K562 (cell line): ENCODE results near the gene TMIGD3. TPM values are rescaled to one million over a fixed set of nuclear protein-coding genes. Genes with fewer than 3 reads are reported as not detected.

ENCODE experiments used
- ATAC-seq: fragments of 200-7000 bp; cut with Tn5 transposase; 3 replicates; pipeline ENCODE4 v1.9.1; 2020; ENCODE audit warnings: moderate library complexity
- BruUV-seq: library from RNA; stranded (reverse); fragments of 400-500 nt; replicated peaks from 2 replicates; lab custom pipeline; 2021; lab: Mats Ljungman, UMichigan
- CTCF ChIA-PET: fragments of 300-600 bp; formaldehyde crosslinking; extraction: SDS; loops from one replicate; lab custom pipeline; 2021; ENCODE audit warnings: low intra/inter-chr PET ratio; lab: Yijun Ruan, JAX
- POLR2A ChIA-PET: fragments of 300-600, 350-650 bp; sonication (Branson Sonifier 250); formaldehyde crosslinking; extraction: SDS; loops from one replicate; lab custom pipeline; 2021; ENCODE audit warnings: antibody characterized with exemption, inconsistent platforms; lab: Yijun Ruan, JAX
- DNase-seq, 4 experiments: peaks; one replicate each; pipeline versions ENCODE4 v3.0.0 to v3.0.0-alpha.2; 2011 to 2018; ENCODE audit warnings: low spot score in 3 of 4, mixed read lengths in 3 of 4; ENCODE audit errors: extremely low read depth in 1 of 4
- FAIRE-seq: peaks from 2 replicates; lab custom pipeline; 2011; peaks lifted over from hg19 to GRCh38; lab: Jason Lieb, UNC
- H2AFZ ChIP-seq: 2 replicates; pipeline ENCODE4 v1.6.0; 2011; ENCODE audit warnings: low read depth, low read length, control low read depth, inconsistent platforms
- H3K27ac ChIP-seq: fragments of 200-600 bp; 3 replicates; pipeline ENCODE4 v1.8.0; 2011; ENCODE audit warnings: low read depth, mild to moderate bottlenecking, control low read depth, inconsistent platforms, low read length, moderate library complexity, mixed read lengths; ENCODE audit errors: extremely low read depth
- H3K27me3 ChIP-seq, 2 experiments: fragments of 300-600 bp in 1 of 2; 2 replicates in 1 of 2; 3 replicates in 1 of 2; pipeline versions ENCODE4 v1.6.0 to v1.8.0; 2011; ENCODE audit warnings: inconsistent platforms in 2 of 2, low read length in 2 of 2, mild to moderate bottlenecking in 1 of 2, mixed read lengths in 1 of 2, moderate library complexity in 1 of 2; ENCODE audit not compliant: control insufficient read depth in 2 of 2, insufficient read depth in 2 of 2
- H3K36me3 ChIP-seq: fragments of 300-600 bp; 3 replicates; pipeline ENCODE4 v1.8.0; 2011; ENCODE audit warnings: mild to moderate bottlenecking, low read length, inconsistent platforms; ENCODE audit not compliant: control insufficient read depth, insufficient read depth
- H3K4me1 ChIP-seq, 2 experiments: fragments of 200-600 bp in 1 of 2; replicated peaks in 1 of 2; 2 replicates in 1 of 2; 3 replicates in 1 of 2; pipeline versions ENCODE4 v1.5.1 to v1.8.0; 2011; ENCODE audit warnings: inconsistent platforms in 2 of 2, low read length in 2 of 2, mild to moderate bottlenecking in 1 of 2, mixed read lengths in 1 of 2, moderate library complexity in 1 of 2; ENCODE audit not compliant: control insufficient read depth in 2 of 2, insufficient read depth in 2 of 2
- H3K4me2 ChIP-seq: 2 replicates; pipeline ENCODE4 v1.6.1; 2011; ENCODE audit warnings: low read length, control low read depth, inconsistent platforms, mixed read lengths; ENCODE audit not compliant: insufficient read depth
- H3K4me3 ChIP-seq: fragments of 200-600 bp; sonication (generic), shearing (Covaris generic); 2 replicates; pipeline ENCODE4 v1.5.1; 2016; ENCODE audit warnings: control low read depth, inconsistent platforms
- H3K79me2 ChIP-seq: fragments of 200-600 bp; 3 replicates; pipeline ENCODE4 v1.8.0; 2011; ENCODE audit warnings: low read length, inconsistent platforms; ENCODE audit not compliant: control insufficient read depth, insufficient read depth
- H3K9ac ChIP-seq, 2 experiments: 2 replicates each; pipeline versions ENCODE4 v1.6.0 to v1.6.1; 2011; ENCODE audit warnings: low read depth in 2 of 2, low read length in 2 of 2, control low read depth in 1 of 2, inconsistent platforms in 1 of 2, mild to moderate bottlenecking in 1 of 2, mixed read lengths in 1 of 2; ENCODE audit not compliant: insufficient read depth in 1 of 2
- H3K9me1 ChIP-seq: one replicate; pipeline ENCODE4 v1.6.0; 2011; ENCODE audit warnings: inconsistent platforms, mild to moderate bottlenecking, low read length, moderate library complexity; ENCODE audit not compliant: control insufficient read depth, insufficient read depth
- H3K9me3 ChIP-seq: replicated peaks from 2 replicates; pipeline ENCODE4 v1.5.1; 2011; ENCODE audit warnings: low read depth, low read length, inconsistent platforms; ENCODE audit not compliant: control insufficient read depth, insufficient read depth
- H4K20me1 ChIP-seq: replicated peaks from 2 replicates; pipeline ENCODE4 v1.6.1; 2011; ENCODE audit warnings: low read length, inconsistent platforms, mixed read lengths; ENCODE audit not compliant: control insufficient read depth, insufficient read depth
- ATF2 ChIP-seq: sonication (generic); formaldehyde crosslinking; IDR thresholded peaks from 2 replicates; pipeline ENCODE4 v1.8.1; 2022; ENCODE audit warnings: missing genetic modification reagents
- ATF7 ChIP-seq: fragments of 450-650 bp; IDR thresholded peaks from 2 replicates; pipeline ENCODE4 v1.7.1; 2014; ENCODE audit warnings: mild to moderate bottlenecking, moderate library complexity
- CBFA2T3 ChIP-seq: fragments of 450-650 bp; IDR thresholded peaks from 2 replicates; pipeline ENCODE4 v1.6.1; 2017
- CTBP1 ChIP-seq: fragments of 450-650 bp; IDR thresholded peaks from 2 replicates; pipeline ENCODE4 v1.6.1; 2016; ENCODE audit warnings: borderline replicate concordance
- EP400 ChIP-seq: fragments of 450-650 bp; IDR thresholded peaks from 2 replicates; pipeline ENCODE4 v1.6.1; 2017; ENCODE audit warnings: antibody characterized with exemption, mild to moderate bottlenecking, moderate library complexity
- GATA2 ChIP-seq: sonication (generic); formaldehyde crosslinking; IDR thresholded peaks from 2 replicates; pipeline ENCODE4 v1.4.0; 2020; ENCODE audit warnings: mild to moderate bottlenecking, missing genetic modification reagents
- PHF21A ChIP-seq: fragments of 450-650 bp; IDR thresholded peaks from 2 replicates; pipeline ENCODE4 v1.6.1; 2017; ENCODE audit warnings: low read depth, borderline replicate concordance
- POU5F1 ChIP-seq: fragments of 150-350 bp; IDR thresholded peaks from 2 replicates; pipeline ENCODE4 v1.6.1; 2014; ENCODE audit warnings: borderline replicate concordance, low read length, low read depth, mild to moderate bottlenecking; ENCODE audit not compliant: partially characterized antibody
- SOX6 ChIP-seq: fragments of 450-650 bp; IDR thresholded peaks from 2 replicates; pipeline ENCODE4 v1.6.1; 2014; ENCODE audit warnings: mild to moderate bottlenecking
- ZBTB40 ChIP-seq, 2 experiments: fragments of 450-650 bp in 1 of 2; sonication (generic) in 1 of 2; formaldehyde crosslinking in 1 of 2; IDR thresholded peaks; 2 replicates each; pipeline versions ENCODE4 v1.7.1 to v1.9.0; 2016 to 2022; ENCODE audit warnings: inconsistent platforms in 1 of 2, mild to moderate bottlenecking in 1 of 2, missing genetic modification reagents in 1 of 2
- WGBS: fragments of 100-300 bp; shearing (Covaris generic); methylation state at CpG from one replicate; pipeline ENCODE4 v1.1.6; 2016; ENCODE audit warnings: low coverage, mixed read lengths; ENCODE audit not compliant: insufficient coverage; ENCODE audit errors: missing lambda C conversion rate; 5-methylcytosine and 5-hydroxymethylcytosine counted together
- in situ Hi-C: fragments of 300-500 bp; cut with MboI; formaldehyde crosslinking; loops from 4 replicates; pipeline ENCODE4 v1.15.0; 2018; ENCODE audit warnings: inconsistent platforms, mixed read lengths
- intact Hi-C: fragments of 100-400 bp; cut with micrococcal nuclease; formaldehyde crosslinking; loops from 2 replicates; pipeline ENCODE4 v1.14.2; 2022
- polyA plus RNA-seq, 8 experiments: library from polyadenylated mRNA; depleted of rRNA in 4 of 8; stranded (reverse) in 5 of 8; unstranded in 3 of 8; fragments of >200 nt; fragmentation: Nextera tagmentation in 2 of 8; fragmentation: Illumina TruSeq in 1 of 8; extraction: Ambion mirVana in 2 of 8; extraction: Trizol in 1 of 8; gene quantifications; 2 replicates each; pipeline versions ENCODE4 v1.2.1 to v1.2.3, GENCODE V29; 2011 to 2014; ENCODE audit warnings: inconsistent platforms in 1 of 8, missing spikeins in 1 of 8
- total RNA-seq, 7 experiments: library from RNA; depleted of rRNA in 6 of 7; stranded (reverse); fragments of >200 nt in 6 of 7; fragmentation: Illumina TruSeq in 2 of 7; extraction: Trizol in 2 of 7; gene quantifications; 2 replicates each; pipeline versions ENCODE4 v1.2.1 to v1.2.3, GENCODE V29; 2011 to 2021; ENCODE audit warnings: low replicate concordance in 1 of 7

The TMIGD3 gene
- total and polyA plus RNA-seq, 9 of the 15 experiments (the other 6 are each of a cell fraction or from before 2014, with no cell fraction given), result 0.11 to 0.13 (median 0.11) TPM; not detected in 6

GRCh38 chr1:111551623-111552411, 48.4 kb upstream of the TMIGD3 start:
- in situ Hi-C loops, result no loop called here
- H3K9ac ChIP-seq, result no peak overlapping the region
- FAIRE-seq (peak; percentile 19), DNase-seq (peak in 1 of 4 experiments; percentile 29), ATAC-seq (no peak)
- H3K4me1 ChIP-seq, result no peaks in the 10 kb centered on the region
- 8% methylated on average over 8 of the region's 8 CpGs for WGBS
- no peak overlapping the region for H3K4me3 ChIP-seq
- H3K27ac ChIP-seq, result no peak overlapping the region
- peak; percentile 66 for TF ChIP-seq ZBTB40 (IDR thresholded peaks at IDR 0.05)
- no peak; the same call in 1 of the 2 replicates for TF ChIP-seq ZBTB40 (CRISPR knock-in tag; IDR thresholded peaks at IDR 0.05)
- peak; percentile 30; the same call in 1 of the 2 replicates for TF ChIP-seq SOX6
- 0 out of 2 replicates have a peak, but pooled peaks have one; percentile 21 for TF ChIP-seq CTBP1
- no peak for TF ChIP-seq POU5F1
- 0 out of 2 replicates have a peak, but pooled peaks have one; percentile 37 for TF ChIP-seq ATF7
- TF ChIP-seq PHF21A, result no peak
- 0 out of 2 replicates have a peak, but pooled peaks have one; percentile 8 for TF ChIP-seq CBFA2T3
- TF ChIP-seq ATF2 (CRISPR knock-in tag), result no peak
- TF ChIP-seq GATA2 (CRISPR knock-in tag), result peak; percentile 41
- TF ChIP-seq EP400, result no peak
- H3K9me1 ChIP-seq, result no peaks in the 10 kb centered on the region
- H3K27me3 ChIP-seq, result peaks cover 0 to 5% of the 10 kb centered on the region in 2 experiments; a peak in 1 of 5 replicates
- no peaks in the 10 kb centered on the region for H4K20me1 ChIP-seq
- POLR2A ChIA-PET, result interaction anchor here (0.6 to 2.2 kb wide), 3 partner anchors 12 to 40 kb away, joined by 3 to 7 read pairs (median 3); no protein-coding TSS in a partner anchor
- no TSS peak for BruUV-seq
- no peak overlapping the region for H2AFZ ChIP-seq
- H3K36me3 ChIP-seq, result no peaks in the 10 kb centered on the region
- no peaks in the 10 kb centered on the region for H3K9me3 ChIP-seq
- CTCF ChIA-PET, result no interaction called here
- intact Hi-C loops, result no loop called here
- no peak overlapping the region for H3K4me2 ChIP-seq
- no peaks in the 10 kb centered on the region for H3K79me2 ChIP-seq
